Left renal cortex interstitium (tissue), 4 donors: ENCODE measurements around the gene A4GNT. TPM values are rescaled to one million over a fixed set of nuclear protein-coding genes. Genes with fewer than 3 reads are reported as not detected.
A peak's percentile ranks its signal among the peaks of the same experiment; 100 is the strongest.

Experiments used
- DNase-seq, 4 donors: peaks; one replicate each; pipeline ENCODE4 v3.0.0-alpha.2; 2013; ENCODE audit warnings: low read depth in 4 of 4, low spot score in 2 of 4, missing footprints in 1 of 4
- polyA plus RNA-seq, 4 donors: library from polyadenylated mRNA; unstranded; fragments of 120-200 nt; gene quantifications; one replicate each; pipeline ENCODE4 v1.2.1, GENCODE V29; 2013; ENCODE audit not compliant: insufficient read length in 4 of 4

Gene A4GNT
- polyA plus RNA-seq, 4 donors, result 0.68 to 3.4 (median 1.7) TPM

DNA sequence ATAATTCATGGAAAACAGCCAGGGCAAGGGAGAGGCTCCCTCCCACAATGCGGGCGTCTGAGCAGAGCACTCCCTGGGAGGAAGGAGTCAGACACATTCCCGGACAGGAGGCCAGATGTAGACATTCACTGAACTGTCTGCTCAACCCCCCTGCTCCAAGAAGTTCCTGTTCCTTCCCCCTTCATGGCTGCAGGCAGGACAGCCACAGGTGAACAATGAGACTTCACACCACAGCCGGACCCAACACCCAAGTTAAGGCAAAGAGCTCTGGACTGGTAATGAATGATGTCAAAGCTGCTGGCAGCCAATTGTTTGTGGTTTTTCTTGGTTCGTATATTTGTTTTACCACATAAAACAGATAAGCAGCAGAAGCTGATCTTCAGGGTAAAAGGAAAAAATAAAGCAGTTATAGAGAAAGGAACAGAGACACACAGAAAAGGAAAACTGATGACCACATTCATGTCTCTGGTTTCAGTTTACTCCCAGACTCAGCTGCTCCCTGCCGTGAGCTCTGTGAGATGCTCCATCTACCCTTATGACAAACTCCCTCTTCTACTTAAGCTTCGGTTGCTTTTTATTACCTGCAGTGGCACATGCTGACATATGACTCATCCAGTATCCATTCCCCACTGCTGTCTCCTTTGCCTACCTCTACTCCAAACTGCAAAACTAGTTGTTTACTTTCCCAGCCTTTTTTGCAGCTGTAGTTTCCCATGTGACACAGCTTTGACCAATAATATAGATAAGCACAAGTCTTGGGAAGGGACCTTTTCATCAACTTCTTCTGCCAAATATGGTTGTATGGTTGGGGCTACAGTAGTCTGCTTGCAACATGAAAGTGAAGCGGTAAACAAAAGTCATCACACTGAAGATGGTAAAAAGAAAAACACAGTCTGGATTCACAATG is 49.9 kb downstream of the A4GNT start:
- peak in 1 of 4 donors; percentile 4 for DNase-seq

- DNase-seq, result no peak
Measured at GRCh38 chr3:138081371-138082084, 50.7 kb downstream of the A4GNT start.

- no peak for DNase-seq
Measured at GRCh38 chr3:138079901-138080300, 52.3 kb downstream of the A4GNT start.

GRCh38 chr3:138078901-138079344 is 53.3 kb downstream of the A4GNT start:
- no peak for DNase-seq

DNA sequence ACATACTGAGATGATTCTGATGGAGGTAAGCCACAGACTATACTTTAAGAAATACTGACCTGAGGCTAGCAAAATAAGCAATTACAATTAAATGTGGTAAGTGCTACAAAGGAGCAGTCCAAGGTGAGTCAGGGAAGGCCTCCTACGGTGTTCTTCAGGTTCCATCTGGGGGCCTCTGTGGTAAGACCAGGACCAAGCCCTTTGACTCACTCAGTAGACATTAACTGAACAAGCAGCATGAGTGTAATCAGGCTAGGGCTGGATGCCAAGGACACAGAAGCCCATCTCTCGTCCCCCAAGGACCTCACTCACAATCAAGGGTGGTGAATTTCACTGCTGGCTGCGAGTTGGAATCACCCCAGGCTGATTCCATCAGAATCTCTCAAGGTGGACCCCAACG is 54.1 kb downstream of the A4GNT start:
- DNase-seq, result no peak

Other genes starting within 250 kb of the A4GNT start
- 1 to 10 TPM in 2 of 4 donors, under 1 TPM in 2; 0.65 to 3.7 (median 1.9) TPM for gene CLDN18, start 122.2 kb downstream of the A4GNT start, polyA plus RNA-seq
- 10 to 100 TPM; 12.1 to 27.6 (median 19.6) TPM for gene DZIP1L, start 16.8 kb downstream of the A4GNT start, polyA plus RNA-seq
- gene DBR1, start 42.5 kb upstream of the A4GNT start, polyA plus RNA-seq, result 10 to 100 TPM; 17.6 to 23.6 (median 19.8) TPM
- gene ARMC8, start 54.9 kb upstream of the A4GNT start, polyA plus RNA-seq, result 10 to 100 TPM; 40.0 to 53.1 (median 48.3) TPM
- gene NME9, start 197.5 kb upstream of the A4GNT start, polyA plus RNA-seq, result 1 to 10 TPM; 1.7 to 4.6 (median 3.4) TPM
- gene MRAS, start 216.2 kb upstream of the A4GNT start, polyA plus RNA-seq, result 10 to 100 TPM; 28.7 to 33.5 (median 31.0) TPM